ENCODE measurements around the gene FSD1L. TPM values are rescaled to one million over a fixed set of nuclear protein-coding genes. Genes with fewer than 3 reads are reported as not detected.
"Not testable (repeated sequence)": the region's sequence is repeated elsewhere in the genome, so short reads cannot be mapped to it uniquely, and the experiment has no call there.

FSD1L gene
- total and polyA plus RNA-seq, 4 donors: 17.6 to 61.1 (median 25.7) TPM

GRCh38 chr9:105581550-105581949, 133.7 kb downstream of the FSD1L start:
- H3K27me3 ChIP-seq (ENCODE audit: control insufficient read depth, insufficient read depth, low read length); DNase-seq (ENCODE audit: low read depth in 4 of 6, low spot score in 6 of 6); H3K27ac ChIP-seq (ENCODE audit: low read depth, low read length); H3K9me3 ChIP-seq (ENCODE audit: control insufficient read depth, insufficient read depth, low read length); H3K4me3 ChIP-seq (ENCODE audit: low read depth, low read length); H3K4me1 ChIP-seq (ENCODE audit: control insufficient read depth, insufficient read depth, low read length); H3K36me3 ChIP-seq (ENCODE audit: control insufficient read depth, insufficient read depth, low read length): not testable (repeated sequence)
- 55% methylated on average over 9 of the region's 16 CpGs for WGBS (ENCODE audit: insufficient coverage)

- WGBS (ENCODE audit: insufficient coverage): no CpG with 5 or more reads among the region's 3 CpGs
- Histone ChIP-seq H3K4me3 (ENCODE audit: low read depth, low read length) (no peak overlapping the region), H3K4me1 (ENCODE audit: control insufficient read depth, insufficient read depth, low read length) (no peaks in the 10 kb centered on the region), H3K9me3 (ENCODE audit: control insufficient read depth, insufficient read depth, low read length) (peaks cover 4% of the 10 kb centered on the region), H3K27ac (ENCODE audit: low read depth, low read length) (no peak overlapping the region), H3K36me3 (ENCODE audit: control insufficient read depth, insufficient read depth, low read length) (no peaks in the 10 kb centered on the region), H3K27me3 (ENCODE audit: control insufficient read depth, insufficient read depth, low read length) (no peaks in the 10 kb centered on the region)
- DNase-seq (ENCODE audit: low read depth in 4 of 6, low spot score in 6 of 6): no peak
Measured at GRCh38 chr9:105593145-105593544, 145.3 kb downstream of the FSD1L start.

Other genes with a start within 250 kb of the FSD1L start
- gene SLC44A1, start 203.4 kb upstream of the FSD1L start, total RNA-seq: 100 to 1,000 TPM; 111 to 164 TPM
- gene SLC44A1, start 203.4 kb upstream of the FSD1L start, polyA plus RNA-seq (ENCODE audit: insufficient read length in 2 of 2): 100 to 1,000 TPM; 129 to 173 TPM
- 10 to 100 TPM; 24.2 to 37.7 TPM for gene FKTN, start 110.1 kb downstream of the FSD1L start, total RNA-seq
- 10 to 100 TPM; 20.2 to 28.0 TPM for gene FKTN, start 110.1 kb downstream of the FSD1L start, polyA plus RNA-seq (ENCODE audit: insufficient read length in 2 of 2)
- gene TAL2, start 214.4 kb downstream of the FSD1L start, total RNA-seq: 1 to 10 TPM; 1.3 to 2.5 TPM
- gene TAL2, start 214.4 kb downstream of the FSD1L start, polyA plus RNA-seq (ENCODE audit: insufficient read length in 2 of 2): 1 to 10 TPM; 1.2 to 1.9 TPM
- 10 to 100 TPM; 13.8 to 14.6 TPM for gene TMEM38B, start 246.5 kb downstream of the FSD1L start, total RNA-seq
- 10 to 100 TPM; 12.0 to 14.5 TPM for gene TMEM38B, start 246.5 kb downstream of the FSD1L start, polyA plus RNA-seq (ENCODE audit: insufficient read length in 2 of 2)